Endodermal cell (in vitro differentiated cells): Measurements from ENCODE around the gene RGS19. TPM values are rescaled to one million over a fixed set of nuclear protein-coding genes. Genes with fewer than 3 reads are reported as not detected.

Experiments
- DNase-seq: peaks from one replicate; pipeline ENCODE4 v3.0.0-alpha.2; 2017
- H3K27ac ChIP-seq: 2 replicates; pipeline ENCODE4 v1.5.1; 2013; ENCODE audit warnings: mild to moderate bottlenecking, low read depth, low read length, moderate library complexity
- H3K27me3 ChIP-seq: 2 replicates; pipeline ENCODE4 v1.6.1; 2013; ENCODE audit warnings: mild to moderate bottlenecking, low read length, moderate library complexity; ENCODE audit not compliant: insufficient read depth, control insufficient read depth, poor library complexity, severe bottlenecking
- H3K36me3 ChIP-seq: 2 replicates; pipeline ENCODE4 v1.7.0; 2013; ENCODE audit warnings: mild to moderate bottlenecking, low read length, moderate library complexity; ENCODE audit not compliant: control insufficient read depth, insufficient read depth
- H3K4me1 ChIP-seq: one replicate; pipeline ENCODE4 v1.7.0; 2013; ENCODE audit warnings: low read length; ENCODE audit not compliant: control insufficient read depth, insufficient read depth
- H3K4me3 ChIP-seq: 2 replicates; pipeline ENCODE4 v1.5.1; 2013; ENCODE audit warnings: mild to moderate bottlenecking, low read length, moderate library complexity
- H3K9ac ChIP-seq: 2 replicates; pipeline ENCODE4 v1.6.1; 2013; ENCODE audit warnings: mild to moderate bottlenecking, low read length, moderate library complexity; ENCODE audit not compliant: poor library complexity, severe bottlenecking; ENCODE audit errors: extremely low read depth
- H3K9me3 ChIP-seq: 2 replicates; pipeline ENCODE4 v1.6.1; 2013; ENCODE audit warnings: mild to moderate bottlenecking, low read length, moderate library complexity; ENCODE audit not compliant: control insufficient read depth
- H3K27ac Mint-ChIP-seq: 2 replicates; pipeline ENCODE4 v1.8.0; 2020; ENCODE audit warnings: mixed read lengths
- H3K27me3 Mint-ChIP-seq: 2 replicates; pipeline ENCODE4 v1.8.0; 2021; ENCODE audit warnings: mild to moderate bottlenecking, mixed read lengths; ENCODE audit not compliant: insufficient read depth
- H3K36me3 Mint-ChIP-seq: 2 replicates; pipeline ENCODE4 v1.8.0; 2020; ENCODE audit warnings: low read depth, mixed read lengths
- H3K4me1 Mint-ChIP-seq: 2 replicates; pipeline ENCODE4 v1.8.0; 2020; ENCODE audit warnings: mixed read lengths
- H3K4me3 Mint-ChIP-seq: 2 replicates; pipeline ENCODE4 v1.8.0; 2020; ENCODE audit warnings: mild to moderate bottlenecking, moderate library complexity, mixed read lengths
- H3K9me3 Mint-ChIP-seq: 2 replicates; pipeline ENCODE4 v1.8.0; 2020; ENCODE audit warnings: mild to moderate bottlenecking, mixed read lengths
- WGBS, 2 experiments: methylation state at CpG; one replicate each; pipeline versions ENCODE4 v1.1.5 to v1.1.7; 2013; ENCODE audit warnings: missing lambda C conversion rate in 2 of 2, mixed read lengths in 1 of 2; ENCODE audit not compliant: insufficient coverage in 1 of 2, insufficient read length in 1 of 2; 5-methylcytosine and 5-hydroxymethylcytosine counted together
- total RNA-seq, 2 donors: library from RNA; stranded (reverse); fragmentation: NEBNext Ultra II Directional in 1 of 2; extraction: Animal tissue kit (Norgen Biotek cat#: 25700) in 1 of 2; gene quantifications; 2 replicates in 1 of 2; 3 replicates in 1 of 2; pipeline ENCODE4 v1.2.1, GENCODE V29; 2021
- TF ChIP-seq, protein P1 (sequence below): fragments of 200-600 bp; sonication (generic); conservative IDR thresholded peaks from 2 replicates; pipeline ENCODE4 v1.5.0; 2021; ENCODE audit warnings: antibody characterized with exemption, mild to moderate bottlenecking

Gene RGS19
- total RNA-seq, 2 donors from 2014 or later: 14.6 to 15.8 TPM

DNA sequence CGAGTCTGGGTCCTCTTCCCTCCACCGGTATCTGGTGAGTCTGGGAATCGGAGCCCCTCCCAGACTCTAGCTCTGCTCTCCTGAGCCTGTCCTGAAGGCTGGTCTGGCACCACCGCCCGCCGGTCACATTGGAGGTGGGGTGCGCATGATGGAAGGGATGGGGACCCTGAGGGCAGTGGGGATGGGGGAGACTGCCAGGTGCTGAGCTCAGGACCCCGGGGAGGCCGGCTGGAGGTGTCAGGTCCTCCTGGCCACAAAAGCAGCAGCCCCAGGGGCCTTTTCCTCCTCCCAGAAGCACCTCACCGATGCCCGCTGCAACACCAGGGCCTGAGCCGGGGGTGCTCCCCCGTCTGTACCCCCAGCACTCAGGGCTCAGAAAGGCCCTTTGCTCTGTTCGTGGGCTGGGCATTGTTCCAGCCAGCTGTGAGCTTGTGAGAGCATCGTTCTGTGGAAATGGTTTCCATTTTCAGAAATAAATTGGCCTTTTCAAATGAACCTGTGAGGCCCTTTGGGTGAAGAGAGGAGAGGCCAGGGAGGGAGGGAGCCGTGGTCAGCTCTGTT, 30.6 kb upstream of the RGS19 start:
- no peak overlapping the region for H3K27ac Mint-ChIP-seq
- TF ChIP-seq, protein P1, sequence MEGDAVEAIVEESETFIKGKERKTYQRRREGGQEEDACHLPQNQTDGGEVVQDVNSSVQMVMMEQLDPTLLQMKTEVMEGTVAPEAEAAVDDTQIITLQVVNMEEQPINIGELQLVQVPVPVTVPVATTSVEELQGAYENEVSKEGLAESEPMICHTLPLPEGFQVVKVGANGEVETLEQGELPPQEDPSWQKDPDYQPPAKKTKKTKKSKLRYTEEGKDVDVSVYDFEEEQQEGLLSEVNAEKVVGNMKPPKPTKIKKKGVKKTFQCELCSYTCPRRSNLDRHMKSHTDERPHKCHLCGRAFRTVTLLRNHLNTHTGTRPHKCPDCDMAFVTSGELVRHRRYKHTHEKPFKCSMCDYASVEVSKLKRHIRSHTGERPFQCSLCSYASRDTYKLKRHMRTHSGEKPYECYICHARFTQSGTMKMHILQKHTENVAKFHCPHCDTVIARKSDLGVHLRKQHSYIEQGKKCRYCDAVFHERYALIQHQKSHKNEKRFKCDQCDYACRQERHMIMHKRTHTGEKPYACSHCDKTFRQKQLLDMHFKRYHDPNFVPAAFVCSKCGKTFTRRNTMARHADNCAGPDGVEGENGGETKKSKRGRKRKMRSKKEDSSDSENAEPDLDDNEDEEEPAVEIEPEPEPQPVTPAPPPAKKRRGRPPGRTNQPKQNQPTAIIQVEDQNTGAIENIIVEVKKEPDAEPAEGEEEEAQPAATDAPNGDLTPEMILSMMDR: no peak
- H3K4me1 ChIP-seq: no peaks in the 10 kb centered on the region
- no peaks in the 10 kb centered on the region for H3K9me3 Mint-ChIP-seq
- no peaks in the 10 kb centered on the region for H3K27me3 Mint-ChIP-seq
- H3K36me3 ChIP-seq: no peaks in the 10 kb centered on the region
- no peak overlapping the region for H3K4me3 ChIP-seq
- H3K9ac ChIP-seq: no peak overlapping the region
- no peaks in the 10 kb centered on the region for H3K27me3 ChIP-seq
- H3K9me3 ChIP-seq: no peaks in the 10 kb centered on the region
- peak; percentile 32 for DNase-seq
- no peaks in the 10 kb centered on the region for H3K4me1 Mint-ChIP-seq
- WGBS, 2 experiments: 91 to 95% methylated on average over 8 to 16 of the region's 16 CpGs
- H3K4me3 Mint-ChIP-seq: no peak overlapping the region
- no peaks in the 10 kb centered on the region for H3K36me3 Mint-ChIP-seq
- H3K27ac ChIP-seq: no peak overlapping the region

DNA sequence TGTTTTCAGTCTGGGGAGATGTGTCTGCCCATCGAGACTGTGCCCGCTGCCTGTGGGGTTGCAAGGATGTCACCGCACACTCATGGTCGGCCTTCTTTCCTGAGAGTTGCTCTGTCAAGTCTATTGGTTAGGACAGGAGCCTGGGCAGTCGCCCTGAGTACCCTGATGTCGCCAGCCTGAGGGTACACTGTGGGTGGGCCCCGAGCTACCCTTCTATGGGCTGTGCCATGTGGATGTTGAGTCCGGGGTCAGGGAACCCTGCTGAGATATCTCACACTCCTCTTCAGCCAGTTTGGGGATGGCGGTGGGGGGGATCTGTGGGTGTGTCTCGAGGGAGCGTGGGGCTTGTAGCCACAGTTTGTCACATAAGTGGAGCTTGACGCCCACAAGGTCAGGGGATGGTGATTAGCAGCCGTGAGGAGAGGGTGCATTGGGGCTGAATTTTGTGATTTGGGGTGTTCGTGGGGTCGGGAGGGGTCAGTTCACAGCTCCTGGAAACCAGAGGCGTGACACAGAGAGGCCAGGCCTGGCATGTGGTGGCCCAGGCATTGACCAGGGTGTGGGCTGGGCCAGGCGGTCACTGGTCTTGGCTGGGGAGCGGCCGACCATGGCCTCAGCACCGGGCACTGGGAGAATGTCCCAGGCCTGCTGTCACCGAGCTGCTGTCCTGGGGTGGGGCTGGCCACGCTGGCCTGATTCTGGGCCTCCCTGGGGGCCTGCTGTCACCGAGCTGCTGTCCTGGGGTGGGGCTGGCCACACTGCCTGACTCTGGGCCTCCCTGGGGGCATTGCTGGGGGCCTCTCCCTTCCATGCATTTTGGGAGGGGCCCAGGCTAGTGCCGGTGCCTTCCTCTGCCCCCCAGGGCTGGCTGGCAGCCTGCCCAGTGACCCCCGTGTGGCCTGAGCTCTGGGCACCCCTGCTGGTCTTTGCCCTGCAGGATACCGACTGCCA, 29.7 kb upstream of the RGS19 start:
- Histone ChIP-seq H3K4me1 (no peaks in the 10 kb centered on the region), H3K27ac (no peak overlapping the region), H3K9me3 (no peaks in the 10 kb centered on the region), H3K36me3 (no peaks in the 10 kb centered on the region), H3K4me3 (no peak overlapping the region), H3K27me3 (no peaks in the 10 kb centered on the region), H3K9ac (no peak overlapping the region)
- peak; percentile 34 for DNase-seq
- H3K27me3 Mint-ChIP-seq: peaks cover under 1% of the 10 kb centered on the region
- 88 to 91% methylated on average over 16 to 26 of the region's 26 CpGs for WGBS, 2 experiments
- TF ChIP-seq, protein P1: no peak
- no peaks in the 10 kb centered on the region for H3K9me3 Mint-ChIP-seq
- H3K27ac Mint-ChIP-seq: no peak overlapping the region
- H3K36me3 Mint-ChIP-seq: no peaks in the 10 kb centered on the region
- H3K4me1 Mint-ChIP-seq: no peaks in the 10 kb centered on the region
- H3K4me3 Mint-ChIP-seq: no peak overlapping the region

DNA sequence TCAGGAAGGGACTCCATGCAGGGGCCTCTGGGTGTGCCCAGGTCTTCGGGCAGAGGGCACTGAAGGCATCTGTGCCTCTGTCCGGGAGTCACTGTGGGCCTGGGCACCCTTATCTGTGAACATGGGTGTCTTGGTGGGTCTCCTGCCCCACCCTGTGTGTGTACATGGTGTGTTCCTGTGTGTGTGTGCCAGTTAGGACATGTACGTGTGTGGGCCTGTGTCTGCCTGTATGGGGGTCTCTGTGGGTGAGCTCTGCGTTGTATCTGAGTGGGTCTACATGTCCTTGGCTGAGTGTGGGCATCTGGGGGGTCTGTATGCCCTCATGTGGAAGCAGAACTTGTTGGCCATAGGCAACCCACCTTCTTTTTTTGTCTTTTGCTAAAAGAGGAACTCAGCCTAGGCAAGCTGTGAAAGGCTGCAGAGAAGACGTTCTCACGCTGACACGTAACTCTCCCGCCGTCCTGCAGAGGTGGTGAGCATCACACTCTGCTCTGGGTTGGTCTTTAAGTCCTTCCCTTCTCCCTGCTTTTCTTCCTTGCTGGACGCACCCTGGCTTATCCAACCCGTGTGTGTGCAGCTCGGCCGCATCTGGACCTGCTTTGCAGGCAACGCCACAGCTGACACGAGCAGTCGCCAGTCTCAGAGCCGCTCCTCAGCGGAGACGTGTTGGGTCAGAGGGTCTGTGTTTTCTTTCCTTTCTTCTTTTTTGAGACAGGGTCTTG, 28.6 kb upstream of the RGS19 start:
- no peak overlapping the region for H3K27ac Mint-ChIP-seq
- WGBS, 2 experiments: 84 to 89% methylated on average over 15 to 19 of the region's 19 CpGs
- Histone ChIP-seq H3K9ac (no peak overlapping the region), H3K27me3 (peaks cover 10% of the 10 kb centered on the region), H3K36me3 (no peaks in the 10 kb centered on the region), H3K4me1 (no peaks in the 10 kb centered on the region), H3K27ac (no peak overlapping the region), H3K4me3 (no peak overlapping the region), H3K9me3 (no peaks in the 10 kb centered on the region)
- no peaks in the 10 kb centered on the region for H3K36me3 Mint-ChIP-seq
- no peak overlapping the region for H3K4me3 Mint-ChIP-seq
- DNase-seq: peak; percentile 44
- TF ChIP-seq, protein P1: no peak
- no peaks in the 10 kb centered on the region for H3K4me1 Mint-ChIP-seq
- H3K27me3 Mint-ChIP-seq: peaks cover 11% of the 10 kb centered on the region
- H3K9me3 Mint-ChIP-seq: no peaks in the 10 kb centered on the region
